Ishikawa (cell line): ENCODE measurements around the gene AK1.

Source experiments
- CEBPB ChIP-seq: IDR thresholded peaks from 2 replicates; pipeline ENCODE4 v1.6.1; 2012
- CREB1 ChIP-seq: IDR thresholded peaks from 2 replicates; pipeline ENCODE4 v1.6.1; 2012; ENCODE audit warnings: low read depth
- EGR1 ChIP-seq: IDR thresholded peaks from 2 replicates; pipeline ENCODE4 v1.6.1; 2012
- EP300 ChIP-seq: IDR thresholded peaks from 2 replicates; pipeline ENCODE4 v1.6.1; 2012; ENCODE audit warnings: borderline replicate concordance
- FOXM1 ChIP-seq: IDR thresholded peaks from 2 replicates; pipeline ENCODE4 v1.6.1; 2012; ENCODE audit warnings: low read depth, borderline replicate concordance
- MAX ChIP-seq: IDR thresholded peaks from 2 replicates; pipeline ENCODE4 v1.6.1; 2012
- RAD21 ChIP-seq: IDR thresholded peaks from 2 replicates; pipeline ENCODE4 v1.6.1; 2012; ENCODE audit warnings: low read depth
- REST ChIP-seq: IDR thresholded peaks from 2 replicates; pipeline ENCODE4 v1.6.1; 2012; ENCODE audit warnings: low read depth, mild to moderate bottlenecking
- TAF1 ChIP-seq: IDR thresholded peaks from 2 replicates; pipeline ENCODE4 v1.6.1; 2012; ENCODE audit warnings: low read depth, mild to moderate bottlenecking
- TCF12 ChIP-seq: IDR thresholded peaks from 2 replicates; pipeline ENCODE4 v1.6.1; 2012; ENCODE audit warnings: low read depth
- TEAD4 ChIP-seq: IDR thresholded peaks from 2 replicates; pipeline ENCODE4 v1.6.1; 2012
- USF1 ChIP-seq: IDR thresholded peaks from 2 replicates; pipeline ENCODE4 v1.6.1; 2012
- YY1 ChIP-seq: IDR thresholded peaks from 2 replicates; pipeline ENCODE4 v1.6.1; 2012; ENCODE audit warnings: low read depth
- ZBTB7A ChIP-seq: IDR thresholded peaks from 2 replicates; pipeline ENCODE4 v1.6.1; 2012; ENCODE audit warnings: low read depth

- TF ChIP-seq TCF12: no peak
- TF ChIP-seq REST: no peak
- TF ChIP-seq FOXM1: no peak
- TF ChIP-seq YY1: no peak
- no peak for TF ChIP-seq TAF1
- TF ChIP-seq USF1: no peak
- TF ChIP-seq TEAD4: no peak
- TF ChIP-seq RAD21: peak; percentile 53
- TF ChIP-seq MAX: no peak
- TF ChIP-seq ZBTB7A: no peak
- no peak for TF ChIP-seq EP300
- TF ChIP-seq CEBPB: no peak
- no peak for TF ChIP-seq EGR1
- no peak for TF ChIP-seq CREB1
Measured at GRCh38 chr9:127910613-127911205, 33.2 kb upstream of the AK1 start.
